ENCODE results near the gene RAB20. TPM values are rescaled to one million over a fixed set of nuclear protein-coding genes. Genes with fewer than 3 reads are reported as not detected.

Gene RAB20
- total RNA-seq, 1 donor from 2014 or later: 0.77 TPM

DNA sequence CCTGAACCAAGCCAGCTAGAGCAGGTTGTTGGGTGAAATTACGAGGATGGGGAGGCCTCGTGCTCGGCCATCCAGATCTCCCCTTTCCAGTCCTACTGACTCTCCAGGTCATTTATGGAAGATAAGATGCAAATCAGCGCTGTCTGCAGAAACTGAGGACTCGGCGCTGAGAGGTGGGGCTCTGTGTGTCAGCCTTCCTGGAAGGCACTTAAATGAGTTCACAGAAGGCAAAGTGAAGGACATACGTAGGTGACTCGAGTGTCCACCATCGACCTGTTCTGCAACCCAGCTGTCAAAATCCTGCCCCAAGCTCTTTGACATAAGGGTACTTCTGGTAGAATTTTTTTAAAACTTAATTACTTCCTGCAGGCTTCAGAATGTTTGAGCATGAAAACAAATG lies 86.4 kb downstream of the RAB20 start:
- TF ChIP-seq, protein P1, sequence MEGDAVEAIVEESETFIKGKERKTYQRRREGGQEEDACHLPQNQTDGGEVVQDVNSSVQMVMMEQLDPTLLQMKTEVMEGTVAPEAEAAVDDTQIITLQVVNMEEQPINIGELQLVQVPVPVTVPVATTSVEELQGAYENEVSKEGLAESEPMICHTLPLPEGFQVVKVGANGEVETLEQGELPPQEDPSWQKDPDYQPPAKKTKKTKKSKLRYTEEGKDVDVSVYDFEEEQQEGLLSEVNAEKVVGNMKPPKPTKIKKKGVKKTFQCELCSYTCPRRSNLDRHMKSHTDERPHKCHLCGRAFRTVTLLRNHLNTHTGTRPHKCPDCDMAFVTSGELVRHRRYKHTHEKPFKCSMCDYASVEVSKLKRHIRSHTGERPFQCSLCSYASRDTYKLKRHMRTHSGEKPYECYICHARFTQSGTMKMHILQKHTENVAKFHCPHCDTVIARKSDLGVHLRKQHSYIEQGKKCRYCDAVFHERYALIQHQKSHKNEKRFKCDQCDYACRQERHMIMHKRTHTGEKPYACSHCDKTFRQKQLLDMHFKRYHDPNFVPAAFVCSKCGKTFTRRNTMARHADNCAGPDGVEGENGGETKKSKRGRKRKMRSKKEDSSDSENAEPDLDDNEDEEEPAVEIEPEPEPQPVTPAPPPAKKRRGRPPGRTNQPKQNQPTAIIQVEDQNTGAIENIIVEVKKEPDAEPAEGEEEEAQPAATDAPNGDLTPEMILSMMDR (conservative IDR thresholded peaks at IDR 0.05): no peak
- H3K27ac Mint-ChIP-seq (ENCODE audit: unreplicated experiment): no peak overlapping the region

DNA sequence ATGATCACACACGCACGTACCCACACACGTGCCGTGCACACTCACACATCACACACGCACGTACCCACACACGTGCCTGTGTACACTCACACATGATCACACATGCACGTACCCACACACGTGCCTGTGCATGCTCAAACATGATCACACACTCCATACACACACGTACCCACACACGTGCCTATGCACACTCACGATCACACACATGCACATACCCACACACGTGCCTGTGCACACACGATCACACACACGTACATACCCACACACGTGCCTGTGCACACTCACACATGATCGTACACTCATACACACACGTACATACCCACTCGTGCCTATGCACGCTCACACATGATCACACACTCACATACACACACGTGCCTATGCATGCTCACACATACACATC lies 86.8 kb downstream of the RAB20 start:
- Mint-ChIP-seq H3K4me1 (no peaks in the 10 kb centered on the region), H3K27ac (ENCODE audit: unreplicated experiment) (no peak overlapping the region), H3K9me3 (no peaks in the 10 kb centered on the region), H3K36me3 (ENCODE audit: low read depth) (peaks cover 28% of the 10 kb centered on the region), H3K27me3 (ENCODE audit: low read depth) (no peaks in the 10 kb centered on the region), H3K4me3 (no peak overlapping the region)
- no peak for DNase-seq (ENCODE audit: low read depth, low spot score)
- TF ChIP-seq, protein P1 (conservative IDR thresholded peaks at IDR 0.05): no peak

More for the DNA sequence above, 86.4 kb downstream of the RAB20 start:
- no peak overlapping the region for H3K4me3 Mint-ChIP-seq
- no peaks in the 10 kb centered on the region for H3K4me1 Mint-ChIP-seq
- no peak for DNase-seq (ENCODE audit: low read depth, low spot score)
- no peaks in the 10 kb centered on the region for H3K27me3 Mint-ChIP-seq (ENCODE audit: low read depth)
- peaks cover 28% of the 10 kb centered on the region for H3K36me3 Mint-ChIP-seq (ENCODE audit: low read depth)
- no peaks in the 10 kb centered on the region for H3K9me3 Mint-ChIP-seq

Other genes starting within 250 kb of the RAB20 start
- 33.5 and 35.0 TPM in 2 replicates for gene NAXD, start 53.8 kb upstream of the RAB20 start, total RNA-seq
- gene CARS2, start 144.4 kb upstream of the RAB20 start, total RNA-seq: 81.5 and 92.3 TPM in 2 replicates
- 26.8 and 29.6 TPM in 2 replicates for gene ING1, start 152.0 kb upstream of the RAB20 start, total RNA-seq